GM12872 (cell line): ENCODE data around the gene GDNF.
A peak's percentile ranks its signal among the peaks of the same experiment; 100 is the strongest.

Source experiments
- CTCF ChIP-seq: IDR thresholded peaks from 3 replicates; pipeline ENCODE4 v1.5.1; 2011; ENCODE audit warnings: low read depth, mild to moderate bottlenecking, low read length, moderate library complexity; ENCODE audit not compliant: insufficient read depth

GDNF gene

DNA sequence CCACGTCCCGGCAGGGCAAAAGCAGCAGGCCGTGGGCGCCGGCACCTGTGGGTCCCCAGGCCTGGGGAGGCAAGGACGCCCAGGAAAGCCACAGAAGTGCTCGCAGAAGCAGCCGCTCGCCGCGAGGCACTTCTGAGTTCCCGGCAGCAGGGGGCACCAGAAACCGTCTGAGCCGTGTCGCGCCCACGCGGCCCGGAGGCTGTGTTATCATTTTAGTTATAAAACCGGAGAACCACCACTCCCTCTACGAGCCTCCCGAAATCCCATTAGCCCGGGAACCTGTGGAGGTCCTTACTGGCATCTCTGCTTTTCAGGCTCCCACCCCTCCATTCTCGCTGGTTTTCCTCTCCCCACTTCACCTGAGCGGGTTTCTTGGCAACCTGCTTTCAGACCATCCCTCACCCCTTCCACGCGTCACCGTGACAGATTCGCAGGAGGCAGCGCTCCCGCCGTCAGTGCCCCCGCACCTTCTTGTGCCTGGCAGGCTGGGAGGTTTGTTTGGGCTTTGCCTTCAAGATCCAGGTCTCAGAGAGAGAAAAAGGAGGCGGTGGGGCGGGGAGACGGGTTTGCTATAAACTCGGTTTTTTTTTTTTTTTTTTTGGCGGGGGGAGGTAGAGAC lies 2.3 kb downstream of the GDNF start:
- peak; percentile 92 for TF ChIP-seq CTCF

- TF ChIP-seq CTCF: no peak
Observed at GRCh38 chr5:37836592-37837413, 3.0 kb downstream of the GDNF start.

DNA sequence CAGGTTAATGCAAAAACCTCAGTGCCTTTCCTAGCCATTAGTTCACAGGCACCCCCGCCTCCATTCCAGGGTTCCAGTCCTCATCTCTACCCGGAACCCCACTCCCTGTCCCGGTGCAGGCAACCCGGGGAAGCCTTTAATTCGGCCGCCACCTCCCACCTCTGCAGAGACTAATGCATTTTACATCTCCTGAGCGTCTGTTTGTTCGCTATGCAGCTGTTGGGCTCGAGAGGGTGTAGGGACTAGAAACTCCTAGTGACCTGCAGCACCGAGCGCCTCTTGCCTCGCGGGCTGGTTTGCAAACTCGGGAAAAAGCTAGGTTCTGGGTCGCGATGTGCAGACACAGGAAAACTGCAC lies 3.6 kb downstream of the GDNF start:
- TF ChIP-seq CTCF: no peak

DNA sequence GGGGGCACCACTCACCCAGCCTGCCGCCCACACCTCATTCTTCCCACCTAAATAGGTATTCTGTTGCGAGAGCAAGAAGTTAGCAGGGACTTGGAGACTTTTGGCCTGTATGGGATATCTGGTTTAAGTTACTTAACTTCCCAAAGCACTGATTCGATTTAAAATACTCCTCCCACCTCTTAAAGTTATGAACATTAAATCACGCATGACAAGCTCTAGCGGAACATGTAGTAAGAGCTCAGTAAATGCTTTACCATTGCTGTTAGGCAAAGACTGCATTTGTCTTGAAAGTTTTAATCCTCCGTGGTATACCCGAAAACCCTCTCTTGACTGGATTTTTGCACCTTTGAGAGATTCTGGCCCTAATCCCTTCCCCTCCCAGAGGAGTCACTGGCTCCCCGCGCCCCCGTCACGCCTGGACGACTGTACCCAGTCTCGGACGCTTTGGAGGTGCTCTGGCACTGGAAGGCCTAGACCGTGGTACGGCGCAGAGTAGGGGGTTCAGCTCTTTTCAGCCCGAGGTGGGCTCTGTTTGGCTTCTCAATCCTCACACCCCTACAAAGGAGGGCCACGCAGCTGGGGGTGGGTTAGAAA lies 4.4 kb downstream of the GDNF start:
- no peak for TF ChIP-seq CTCF

- TF ChIP-seq CTCF: no peak
Observed at GRCh38 chr5:37834542-37835379, 5.1 kb downstream of the GDNF start.

GRCh38 chr5:37833990-37834389 lies 5.9 kb downstream of the GDNF start:
- TF ChIP-seq CTCF: no peak

DNA sequence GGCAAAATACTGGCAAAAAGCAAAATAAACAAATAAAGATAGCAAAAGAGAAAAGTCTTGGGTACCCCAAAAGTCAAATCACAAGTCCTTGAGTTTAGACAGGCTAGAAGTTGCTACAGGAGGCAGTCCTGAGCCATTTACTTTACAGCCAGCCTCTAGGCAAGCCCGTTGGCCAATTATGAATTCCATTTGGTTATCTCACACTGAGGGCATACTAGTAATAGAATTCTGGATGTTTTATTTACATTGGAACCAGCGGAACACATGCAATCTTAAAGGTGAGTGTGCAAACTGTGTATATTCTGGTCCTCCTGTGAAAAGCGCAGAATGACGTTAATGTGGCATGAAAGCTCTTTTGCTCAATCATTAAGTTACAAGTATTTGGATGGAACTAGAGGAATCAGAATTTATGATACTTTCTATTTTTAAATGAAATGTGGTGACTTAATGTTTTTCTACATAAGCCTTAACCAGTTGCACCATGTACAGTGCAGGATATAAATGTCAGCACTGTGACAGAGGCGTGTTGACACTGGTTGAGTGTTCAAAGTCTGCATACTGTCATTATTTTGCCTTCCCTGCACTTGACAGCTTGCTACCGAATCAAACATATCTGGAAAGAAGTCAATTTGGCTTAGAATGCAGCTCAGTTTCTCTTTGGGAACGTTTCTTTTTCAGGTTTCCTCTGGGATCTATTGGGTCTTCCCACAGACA lies 7.9 kb downstream of the GDNF start:
- TF ChIP-seq CTCF: no peak
